Stomach (tissue), 4 donors: ENCODE results near the gene EIF4G3.

Experiments
- CTCF ChIP-seq, 7 experiments: fragments of 450-650 bp in 4 of 7; fragments of 200-600 bp in 3 of 7; sonication (generic) in 3 of 7; IDR thresholded peaks; one replicate each; pipeline ENCODE4 v1.5.1; 2016 to 2019; ENCODE audit warnings: antibody characterized with exemption in 7 of 7, control low read depth in 2 of 7, mild to moderate bottlenecking in 1 of 7
- EP300 ChIP-seq: sonication (generic); formaldehyde crosslinking; IDR thresholded peaks from one replicate; pipeline ENCODE4 v1.6.1; 2017; ENCODE audit warnings: antibody characterized with exemption
- POLR2A ChIP-seq, 4 donors: fragments of 450-650 bp; IDR thresholded peaks; one replicate each; pipeline ENCODE4 v1.6.1; 2016; ENCODE audit warnings: antibody characterized with exemption in 4 of 4, control low read depth in 2 of 4, mild to moderate bottlenecking in 1 of 4, moderate library complexity in 1 of 4
- POLR2AphosphoS5 ChIP-seq, 3 donors: sonication (generic); formaldehyde crosslinking; IDR thresholded peaks; one replicate each; pipeline ENCODE4 v1.6.1; 2016; ENCODE audit warnings: antibody characterized with exemption in 3 of 3

DNA sequence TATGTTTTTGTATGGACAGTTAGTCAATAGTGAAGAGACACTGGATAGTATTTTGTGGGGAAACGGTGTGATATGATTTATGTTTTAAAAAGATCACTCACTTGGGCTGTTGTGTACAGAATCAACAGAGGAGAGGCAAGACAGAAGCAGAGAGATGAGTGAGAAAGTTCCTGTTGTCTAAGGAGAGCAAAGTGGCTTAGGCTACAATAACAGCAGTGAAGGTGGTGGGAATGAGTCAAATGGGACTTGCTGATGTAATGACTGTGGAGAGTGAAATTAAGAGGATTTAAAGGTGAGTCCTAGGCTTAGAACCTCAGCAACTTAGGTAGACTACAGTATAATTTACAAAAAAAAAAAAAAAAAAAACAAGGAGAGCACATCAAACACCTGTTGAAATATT, 220.4 kb downstream of the EIF4G3 start:
- TF ChIP-seq CTCF (IDR thresholded peaks at IDR 0.05) (no peak), POLR2A (IDR thresholded peaks at IDR 0.05) (no peak), POLR2AphosphoS5 (IDR thresholded peaks at IDR 0.05) (no peak), EP300 (no peak)
